ENCODE measurements around the gene CALN1.

Gene CALN1

DNA sequence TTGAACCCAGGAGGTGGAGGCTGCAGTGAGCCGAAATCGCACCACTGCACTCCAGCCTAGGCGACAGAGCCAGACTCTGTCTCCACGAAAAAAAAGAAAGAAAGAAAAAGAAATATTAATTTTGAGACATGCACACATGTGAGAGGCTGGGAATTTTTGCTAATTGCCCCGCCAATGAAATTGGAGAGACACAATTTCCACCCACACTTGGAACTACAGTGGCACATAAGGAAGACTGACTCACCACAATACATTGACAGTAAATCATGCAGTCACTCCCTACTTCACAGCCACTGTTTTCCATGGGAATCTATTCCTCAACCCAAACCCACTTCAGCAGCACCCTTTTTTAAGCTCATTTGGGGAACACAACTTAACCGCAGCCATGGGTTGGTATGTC lies 139.7 kb downstream of the CALN1 start:
- in situ Hi-C loops (cut with HindIII; ENCODE audit: low sequenced_read_pairs) = no loop called here
- TF ChIP-seq, protein P1, sequence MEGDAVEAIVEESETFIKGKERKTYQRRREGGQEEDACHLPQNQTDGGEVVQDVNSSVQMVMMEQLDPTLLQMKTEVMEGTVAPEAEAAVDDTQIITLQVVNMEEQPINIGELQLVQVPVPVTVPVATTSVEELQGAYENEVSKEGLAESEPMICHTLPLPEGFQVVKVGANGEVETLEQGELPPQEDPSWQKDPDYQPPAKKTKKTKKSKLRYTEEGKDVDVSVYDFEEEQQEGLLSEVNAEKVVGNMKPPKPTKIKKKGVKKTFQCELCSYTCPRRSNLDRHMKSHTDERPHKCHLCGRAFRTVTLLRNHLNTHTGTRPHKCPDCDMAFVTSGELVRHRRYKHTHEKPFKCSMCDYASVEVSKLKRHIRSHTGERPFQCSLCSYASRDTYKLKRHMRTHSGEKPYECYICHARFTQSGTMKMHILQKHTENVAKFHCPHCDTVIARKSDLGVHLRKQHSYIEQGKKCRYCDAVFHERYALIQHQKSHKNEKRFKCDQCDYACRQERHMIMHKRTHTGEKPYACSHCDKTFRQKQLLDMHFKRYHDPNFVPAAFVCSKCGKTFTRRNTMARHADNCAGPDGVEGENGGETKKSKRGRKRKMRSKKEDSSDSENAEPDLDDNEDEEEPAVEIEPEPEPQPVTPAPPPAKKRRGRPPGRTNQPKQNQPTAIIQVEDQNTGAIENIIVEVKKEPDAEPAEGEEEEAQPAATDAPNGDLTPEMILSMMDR (IDR thresholded peaks at IDR 0.05; ENCODE audit: low read depth, low read length, missing control alignments) = no peak
- DNase-seq (ENCODE audit: low read depth) = no peak
- no peak overlapping the region for H3K4me3 ChIP-seq (ENCODE audit: low read depth, low read length)

DNA sequence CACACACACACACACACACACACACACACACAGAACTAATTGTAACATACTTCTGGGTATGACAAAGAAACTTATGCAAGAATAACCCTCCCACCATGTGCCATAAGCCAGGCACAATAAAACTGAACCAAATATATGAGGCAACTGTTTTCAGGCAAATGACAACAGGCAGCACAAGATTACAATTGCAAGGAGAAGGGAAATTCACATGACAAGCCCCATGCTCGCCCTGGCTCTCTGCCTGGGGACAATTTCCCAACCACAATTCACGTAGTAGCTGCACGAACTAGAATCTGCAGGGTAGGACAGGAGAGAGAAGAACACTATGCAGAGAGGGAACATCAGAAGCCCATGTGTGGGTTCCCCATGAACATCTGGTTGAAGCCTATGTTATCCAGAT lies 143.3 kb downstream of the CALN1 start:
- in situ Hi-C loops (cut with HindIII; ENCODE audit: low sequenced_read_pairs) = no loop called here
- no peak overlapping the region for H3K4me3 ChIP-seq (ENCODE audit: low read depth, low read length)
- TF ChIP-seq, protein P1 (IDR thresholded peaks at IDR 0.05; ENCODE audit: low read depth, low read length, missing control alignments) = no peak
- no peak for DNase-seq (ENCODE audit: low read depth)

DNA sequence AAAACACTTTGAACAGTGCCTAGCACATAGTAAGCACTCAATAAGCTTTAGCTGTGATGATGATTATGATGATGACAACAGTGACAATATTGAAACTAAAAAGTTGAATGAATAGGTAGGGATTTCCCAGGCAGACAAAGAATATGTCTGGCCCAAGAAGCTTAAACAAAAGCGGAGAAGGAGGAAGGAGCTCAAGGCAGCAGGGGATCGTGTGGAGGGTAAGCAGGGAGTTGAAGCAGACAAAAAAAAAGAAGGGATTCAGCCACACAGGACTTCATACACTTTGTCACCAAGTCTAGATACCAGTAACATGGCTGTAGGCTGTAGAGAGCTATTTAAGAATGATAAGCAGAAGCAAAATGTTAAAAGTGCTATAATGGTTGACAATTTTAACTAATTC lies 144.0 kb downstream of the CALN1 start:
- in situ Hi-C loops (cut with HindIII; ENCODE audit: low sequenced_read_pairs) = no loop called here
- no peak for DNase-seq (ENCODE audit: low read depth)
- TF ChIP-seq, protein P1 (IDR thresholded peaks at IDR 0.05; ENCODE audit: low read depth, low read length, missing control alignments) = no peak
- no peak overlapping the region for H3K4me3 ChIP-seq (ENCODE audit: low read depth, low read length)

DNA sequence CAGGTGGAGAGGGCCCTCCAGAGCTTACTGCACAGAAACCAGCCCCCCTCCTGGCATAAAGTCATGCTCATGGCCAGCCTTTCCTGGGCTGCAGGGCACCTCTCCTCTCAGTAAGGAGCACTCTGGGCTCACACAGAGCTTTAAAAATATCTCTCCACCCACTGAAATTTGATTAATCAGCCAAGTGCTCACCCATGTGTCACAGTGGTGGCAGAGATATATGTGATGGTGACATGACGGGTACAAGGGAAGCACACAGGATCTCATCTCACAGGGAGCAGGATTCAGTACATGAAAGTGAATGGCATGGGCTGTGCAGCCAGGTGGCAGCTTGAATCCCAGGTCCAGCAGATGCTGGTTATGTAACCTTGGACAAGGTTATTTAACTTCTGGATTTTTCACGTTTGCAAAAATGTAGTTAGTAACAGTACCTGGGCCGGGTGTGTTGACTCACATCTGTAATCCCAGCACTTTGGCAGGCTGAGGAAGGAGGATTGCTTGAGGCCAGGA lies 144.8 kb downstream of the CALN1 start:
- H3K4me3 ChIP-seq (ENCODE audit: low read depth, low read length) = no peak overlapping the region
- in situ Hi-C loops (cut with HindIII; ENCODE audit: low sequenced_read_pairs) = no loop called here
- TF ChIP-seq, protein P1 (IDR thresholded peaks at IDR 0.05; ENCODE audit: low read depth, low read length, missing control alignments) = no peak
- DNase-seq (ENCODE audit: low read depth) = no peak

DNA sequence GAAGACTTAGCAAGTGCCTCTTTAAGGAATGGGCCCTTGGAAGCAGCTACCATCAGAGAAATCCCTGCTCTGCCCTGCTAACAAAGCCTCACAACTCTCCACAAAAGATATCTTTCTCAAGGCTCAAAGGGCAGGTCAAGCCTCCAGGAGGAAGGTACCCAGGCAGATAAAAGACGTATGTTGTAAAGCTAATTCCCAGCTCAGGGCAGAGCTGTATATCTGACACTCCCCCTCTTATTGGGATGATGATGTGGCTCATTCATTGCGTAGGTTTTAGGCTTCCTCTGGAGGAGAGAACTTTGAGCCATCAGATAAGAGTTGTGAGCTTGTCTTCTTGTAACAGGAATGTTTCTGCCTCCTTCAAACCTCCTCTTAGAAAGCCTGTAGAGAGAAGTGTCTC lies 145.4 kb downstream of the CALN1 start:
- TF ChIP-seq, protein P1 (IDR thresholded peaks at IDR 0.05; ENCODE audit: low read depth, low read length, missing control alignments) = no peak
- in situ Hi-C loops (cut with HindIII; ENCODE audit: low sequenced_read_pairs) = no loop called here
- H3K4me3 ChIP-seq (ENCODE audit: low read depth, low read length) = no peak overlapping the region
- DNase-seq (ENCODE audit: low read depth) = no peak

DNA sequence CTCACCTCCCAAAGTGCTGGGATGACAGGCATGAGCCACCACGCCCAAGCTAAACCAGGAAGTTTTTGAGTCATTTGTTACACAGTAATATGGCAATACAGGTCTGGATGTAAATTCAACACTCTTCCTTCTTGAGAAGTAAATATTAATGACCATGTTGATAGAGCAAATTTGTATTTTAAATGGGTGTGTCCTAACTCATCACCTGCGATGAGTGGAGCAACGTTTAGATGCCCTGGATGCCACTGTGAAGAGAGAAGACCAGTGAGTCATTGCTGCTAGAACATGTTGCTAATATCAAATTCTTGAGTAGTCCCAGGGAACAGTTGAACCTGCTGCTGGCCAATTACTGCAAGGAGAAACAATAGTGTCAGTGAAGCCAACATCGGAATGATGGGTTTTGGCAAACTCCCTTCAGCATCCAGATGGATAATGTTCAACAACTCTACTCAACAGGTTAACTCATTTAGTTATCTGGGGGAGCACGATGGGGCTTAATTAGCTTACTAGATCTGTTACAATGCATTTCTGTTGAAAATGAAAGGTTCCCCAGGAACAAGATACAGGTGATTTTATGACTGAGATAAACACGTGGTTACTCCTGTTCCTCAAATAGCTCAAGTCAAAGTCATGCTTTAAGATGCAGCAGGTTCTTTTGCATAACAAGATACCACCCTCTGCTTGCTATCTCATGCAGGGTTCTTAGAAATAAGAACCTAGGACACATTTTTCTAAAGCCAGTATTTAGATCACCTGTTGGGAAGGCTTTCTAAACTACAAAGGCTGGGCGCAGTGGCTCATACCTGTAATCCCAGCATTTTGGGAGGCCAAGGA lies 146.8 kb downstream of the CALN1 start:
- in situ Hi-C loops (cut with HindIII; ENCODE audit: low sequenced_read_pairs) = no loop called here
- TF ChIP-seq, protein P1 (IDR thresholded peaks at IDR 0.05; ENCODE audit: low read depth, low read length, missing control alignments) = no peak
- DNase-seq (ENCODE audit: low read depth) = no peak

More for the DNA sequence above, 146.8 kb downstream of the CALN1 start:
- H3K4me3 ChIP-seq (ENCODE audit: low read depth, low read length) = no peak overlapping the region

All from astrocyte of the cerebellum (primary cell).